Subcutaneous adipose tissue (tissue), 4 donors: ENCODE data around the gene SSH2. TPM values are rescaled to one million over a fixed set of nuclear protein-coding genes. Genes with fewer than 3 reads are reported as not detected.

Experiments used
- CTCF ChIP-seq: fragments of 450-650 bp; IDR thresholded peaks from one replicate; pipeline ENCODE4 v1.5.1; 2016; ENCODE audit warnings: low read depth, mild to moderate bottlenecking, control low read depth, antibody characterized with exemption, moderate library complexity
- total RNA-seq, 4 donors: library from RNA; depleted of rRNA; stranded (reverse); fragments of >200 nt; gene quantifications; one replicate each; pipeline ENCODE4 v1.1.0, GENCODE V29; 2016

Gene SSH2
- total RNA-seq, 4 donors from 2014 or later, result 51.8 to 70.6 (median 61.4) TPM

- TF ChIP-seq CTCF, result no peak
Observed at GRCh38 chr17:29585080-29585751, 344.8 kb downstream of the SSH2 start.

GRCh38 chr17:29584452-29585079 lies 345.5 kb downstream of the SSH2 start:
- no peak for TF ChIP-seq CTCF

- no peak for TF ChIP-seq CTCF
Observed at GRCh38 chr17:29583324-29584248, 346.4 kb downstream of the SSH2 start.

- TF ChIP-seq CTCF, result no peak
Observed at GRCh38 chr17:29582772-29583171, 347.3 kb downstream of the SSH2 start.

GRCh38 chr17:29582254-29582765 lies 347.7 kb downstream of the SSH2 start:
- TF ChIP-seq CTCF, result no peak

- no peak for TF ChIP-seq CTCF
Observed at GRCh38 chr17:29581583-29582253, 348.3 kb downstream of the SSH2 start.
